ENCODE measurements around the gene CDC42BPG.

- TF ChIP-seq CTCF (IDR thresholded peaks at IDR 0.05; ENCODE audit: low read length) (no peak), EZH2 (IDR thresholded peaks at IDR 0.05; ENCODE audit: borderline replicate concordance, low read length) (no peak)
Measured at GRCh38 chr11:64796757-64797541, 47.5 kb downstream of the CDC42BPG start.
